CD4-positive, alpha-beta T cell treated with Interleukin-15 for 1 hour (primary cell): ENCODE results near the gene CIRBP.

ENCODE experiments used
- DNase-seq: peaks from one replicate; pipeline ENCODE4 v3.0.0-alpha.2; 2020

The CIRBP gene

GRCh38 chr19:1269065-1269477 is at the start of gene CIRBP:
Gene CIRBP, plus strand, starts transcription at chr19:1269332. Its CDS starts 1,602 bp downstream, at chr19:1270934.
- DNase-seq, result peak; percentile 100

GRCh38 chr19:1219786-1220476 is 49.2 kb upstream of the CIRBP start:
- DNase-seq, result no peak

- DNase-seq, result no peak
Measured at GRCh38 chr19:1220477-1220930, 48.6 kb upstream of the CIRBP start.

GRCh38 chr19:1220976-1221903 is 47.9 kb upstream of the CIRBP start:
- no peak for DNase-seq

- no peak for DNase-seq
Measured at GRCh38 chr19:1221904-1222255, 47.3 kb upstream of the CIRBP start.

- no peak for DNase-seq
Measured at GRCh38 chr19:1222394-1222793, 46.7 kb upstream of the CIRBP start.

- no peak for DNase-seq
Measured at GRCh38 chr19:1223018-1223855, 45.9 kb upstream of the CIRBP start.

GRCh38 chr19:1224047-1224825 is 44.9 kb upstream of the CIRBP start:
- DNase-seq, result no peak

GRCh38 chr19:1224847-1225246 is 44.3 kb upstream of the CIRBP start:
- no peak for DNase-seq

GRCh38 chr19:1225440-1226226 is 43.5 kb upstream of the CIRBP start:
- DNase-seq, result no peak

- no peak for DNase-seq
Measured at GRCh38 chr19:1226227-1226518, 43.0 kb upstream of the CIRBP start.

GRCh38 chr19:1226522-1227303 is 42.4 kb upstream of the CIRBP start:
- DNase-seq, result no peak

GRCh38 chr19:1227304-1228054 is 41.7 kb upstream of the CIRBP start:
- DNase-seq, result no peak

GRCh38 chr19:1228161-1228957 is 40.8 kb upstream of the CIRBP start:
- no peak for DNase-seq

GRCh38 chr19:1229056-1229923 is 39.8 kb upstream of the CIRBP start:
- DNase-seq, result no peak

- DNase-seq, result no peak
Measured at GRCh38 chr19:1229924-1230782, 39.0 kb upstream of the CIRBP start.
